22Rv1 (cell line): ENCODE results near the gene USP17L5.
"Not testable (repeated sequence)": the region's sequence is repeated elsewhere in the genome, so short reads cannot be mapped to it uniquely, and the experiment has no call there.

Source experiments
- ZFX ChIP-seq: fragments of 450-650 bp; IDR thresholded peaks from 2 replicates; pipeline ENCODE4 v1.6.1; 2017; ENCODE audit warnings: antibody characterized with exemption, borderline replicate concordance
- TF ChIP-seq, protein P1 (sequence below): fragments of 450-650 bp; IDR thresholded peaks from 2 replicates; pipeline ENCODE4 v1.5.1; 2017; ENCODE audit warnings: mild to moderate bottlenecking

DNA sequence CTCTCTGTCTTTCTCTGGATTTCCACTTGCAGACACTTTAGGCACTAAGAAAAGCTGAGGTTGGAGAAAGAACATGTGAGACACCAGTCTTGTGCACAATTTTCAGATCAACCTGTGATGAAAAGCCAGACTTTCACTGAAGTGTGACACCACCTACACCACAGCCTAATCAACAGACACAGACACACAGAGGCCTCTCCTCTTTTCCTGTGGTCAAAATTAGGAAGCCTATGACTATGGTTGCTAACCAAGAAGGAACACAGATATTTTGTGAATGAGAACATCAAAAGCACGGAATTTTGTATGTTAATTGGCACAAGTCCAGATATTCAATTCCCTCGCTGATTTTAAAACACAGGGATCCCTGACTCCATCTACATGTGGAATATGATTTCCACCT, 49.8 kb downstream of the USP17L5 start:
- TF ChIP-seq, protein P1, sequence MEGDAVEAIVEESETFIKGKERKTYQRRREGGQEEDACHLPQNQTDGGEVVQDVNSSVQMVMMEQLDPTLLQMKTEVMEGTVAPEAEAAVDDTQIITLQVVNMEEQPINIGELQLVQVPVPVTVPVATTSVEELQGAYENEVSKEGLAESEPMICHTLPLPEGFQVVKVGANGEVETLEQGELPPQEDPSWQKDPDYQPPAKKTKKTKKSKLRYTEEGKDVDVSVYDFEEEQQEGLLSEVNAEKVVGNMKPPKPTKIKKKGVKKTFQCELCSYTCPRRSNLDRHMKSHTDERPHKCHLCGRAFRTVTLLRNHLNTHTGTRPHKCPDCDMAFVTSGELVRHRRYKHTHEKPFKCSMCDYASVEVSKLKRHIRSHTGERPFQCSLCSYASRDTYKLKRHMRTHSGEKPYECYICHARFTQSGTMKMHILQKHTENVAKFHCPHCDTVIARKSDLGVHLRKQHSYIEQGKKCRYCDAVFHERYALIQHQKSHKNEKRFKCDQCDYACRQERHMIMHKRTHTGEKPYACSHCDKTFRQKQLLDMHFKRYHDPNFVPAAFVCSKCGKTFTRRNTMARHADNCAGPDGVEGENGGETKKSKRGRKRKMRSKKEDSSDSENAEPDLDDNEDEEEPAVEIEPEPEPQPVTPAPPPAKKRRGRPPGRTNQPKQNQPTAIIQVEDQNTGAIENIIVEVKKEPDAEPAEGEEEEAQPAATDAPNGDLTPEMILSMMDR = not testable (repeated sequence)
- TF ChIP-seq ZFX = not testable (repeated sequence)
